ENCODE results near the gene SLIT1.
A peak's percentile ranks its signal among the peaks of the same experiment; 100 is the strongest.
"Not testable (repeated sequence)": the region's sequence is repeated elsewhere in the genome, so short reads cannot be mapped to it uniquely, and the experiment has no call there.

Gene SLIT1

GRCh38 chr10:97042716-97043562 lies 142.8 kb downstream of the SLIT1 start:
- DNase-seq (ENCODE audit: low spot score) = no peak

- DNase-seq (ENCODE audit: low spot score) = no peak
These were observed 143.7 kb downstream of the SLIT1 start for GRCh38 chr10:97042081-97042480.

GRCh38 chr10:97040706-97041105 lies 145.1 kb downstream of the SLIT1 start:
- DNase-seq (ENCODE audit: low spot score) = no peak

DNA sequence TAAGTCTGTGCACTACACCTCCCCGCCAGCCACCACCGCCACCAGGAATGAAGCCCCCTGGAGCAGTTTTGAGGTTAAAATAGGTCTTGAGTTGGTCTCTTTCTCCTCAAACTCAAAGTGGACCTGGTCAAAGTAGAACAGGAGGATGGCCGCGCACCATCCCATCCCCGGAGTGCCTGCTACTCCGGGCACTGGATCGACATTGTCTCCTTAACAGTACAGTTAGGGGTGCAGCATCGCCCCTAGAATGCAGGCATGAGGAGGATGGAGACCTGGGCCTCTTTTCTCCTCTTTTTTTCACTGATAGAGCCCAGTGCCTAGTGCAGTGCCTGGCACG lies 145.5 kb downstream of the SLIT1 start:
- no peak for DNase-seq (ENCODE audit: low spot score)

DNA sequence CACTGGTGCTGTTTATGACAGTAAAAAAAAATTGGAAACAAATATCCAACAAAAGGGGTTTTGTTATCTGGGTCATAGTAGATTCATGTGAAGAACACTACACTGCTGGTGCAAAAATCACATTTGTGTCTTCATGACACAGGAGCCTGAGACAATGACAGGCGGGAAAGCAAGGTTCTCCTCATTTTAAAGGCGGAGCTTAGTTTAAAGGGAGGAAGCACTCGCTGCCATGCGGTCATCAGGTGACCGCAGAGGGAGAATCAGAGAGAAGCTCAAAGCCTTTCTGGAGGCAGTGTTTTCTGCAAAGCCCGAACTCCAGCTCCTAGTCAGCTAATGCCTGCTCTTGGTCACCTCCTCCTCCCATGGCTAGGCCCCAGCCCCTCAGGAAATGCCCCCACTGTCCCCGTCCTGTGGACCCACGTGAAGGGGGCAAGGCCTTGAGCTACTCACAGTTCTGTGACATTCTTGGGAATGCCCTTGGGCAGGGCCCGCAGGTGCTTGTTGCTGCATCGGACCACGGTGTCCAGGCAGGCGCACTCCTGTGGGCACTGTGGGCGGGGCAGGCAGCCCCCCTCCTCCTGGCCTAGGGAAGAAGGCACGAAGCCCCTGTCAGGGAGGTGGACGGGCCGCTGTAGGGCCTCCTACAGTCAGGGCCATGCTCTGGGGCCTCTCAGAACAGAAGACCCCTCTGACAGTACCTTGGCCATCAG lies 146.1 kb downstream of the SLIT1 start:
- no peak for DNase-seq (ENCODE audit: low spot score)

GRCh38 chr10:97038688-97039087 lies 147.1 kb downstream of the SLIT1 start:
- no peak for DNase-seq (ENCODE audit: low spot score)

GRCh38 chr10:97037365-97038361 lies 148.1 kb downstream of the SLIT1 start:
- DNase-seq (ENCODE audit: low spot score) = peak; percentile 86

DNA sequence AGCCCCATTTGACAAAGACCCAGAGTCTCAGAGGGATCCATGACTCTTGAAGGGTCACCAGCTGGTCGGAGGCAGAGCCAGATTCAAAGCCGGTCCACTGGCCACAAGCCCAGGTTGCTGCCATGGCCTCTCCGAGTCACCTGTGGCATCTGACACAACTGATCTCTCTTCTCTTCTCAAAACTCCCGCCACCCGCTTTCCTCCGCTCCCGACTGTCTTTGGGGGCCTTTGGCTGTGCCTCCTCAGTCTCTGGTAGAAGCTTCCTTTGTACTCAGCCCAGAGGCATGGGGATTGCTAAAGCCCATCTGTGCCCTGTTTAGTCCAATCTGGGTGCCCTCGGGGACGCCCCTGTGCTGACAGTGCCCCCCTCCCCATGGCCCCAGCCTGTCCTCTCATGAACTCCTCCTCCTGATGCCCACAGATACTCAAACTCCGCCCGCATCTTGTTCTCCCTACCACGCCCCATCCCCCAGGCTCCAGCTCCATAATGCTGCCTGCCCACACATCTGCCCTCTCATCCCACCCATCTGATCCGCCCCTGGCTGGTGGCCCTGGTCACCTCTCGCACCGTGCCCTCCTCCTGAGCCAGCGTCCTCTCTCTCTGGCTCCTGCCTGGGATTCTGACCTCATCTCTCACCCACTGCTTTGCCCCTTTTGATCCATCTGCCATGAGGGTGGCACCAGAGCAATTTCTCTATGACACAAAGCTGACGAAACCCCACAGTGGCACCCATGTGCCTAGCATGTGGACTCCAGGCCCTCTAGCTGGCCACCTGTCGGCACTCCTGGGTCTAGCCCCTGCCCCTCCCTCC lies 150.6 kb downstream of the SLIT1 start:
- no peak for DNase-seq (ENCODE audit: low spot score)

DNA sequence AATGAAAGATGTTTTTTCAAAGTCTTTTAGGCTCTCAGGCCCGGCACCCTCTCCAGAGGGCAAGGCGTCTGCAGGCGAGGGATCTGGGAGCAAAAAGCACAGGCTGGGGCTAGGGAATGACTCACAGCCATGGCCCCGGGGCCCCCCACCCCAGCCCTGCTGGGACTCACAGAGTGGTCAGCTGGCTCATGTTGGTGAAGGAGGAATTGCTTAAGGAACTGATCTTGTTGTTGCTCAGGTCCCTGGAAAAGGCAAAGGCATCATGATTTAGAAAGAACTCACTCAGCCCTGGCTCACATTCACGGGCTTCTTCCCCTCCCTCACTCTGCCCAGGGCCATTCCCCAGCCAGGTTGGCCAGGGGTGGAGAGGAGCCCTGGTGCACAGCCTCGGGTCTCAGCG lies 151.5 kb downstream of the SLIT1 start:
- DNase-seq (ENCODE audit: low spot score) = no peak

- DNase-seq (ENCODE audit: low spot score) = not testable (repeated sequence)
These were observed 151.9 kb downstream of the SLIT1 start for GRCh38 chr10:97033841-97034240.

DNA sequence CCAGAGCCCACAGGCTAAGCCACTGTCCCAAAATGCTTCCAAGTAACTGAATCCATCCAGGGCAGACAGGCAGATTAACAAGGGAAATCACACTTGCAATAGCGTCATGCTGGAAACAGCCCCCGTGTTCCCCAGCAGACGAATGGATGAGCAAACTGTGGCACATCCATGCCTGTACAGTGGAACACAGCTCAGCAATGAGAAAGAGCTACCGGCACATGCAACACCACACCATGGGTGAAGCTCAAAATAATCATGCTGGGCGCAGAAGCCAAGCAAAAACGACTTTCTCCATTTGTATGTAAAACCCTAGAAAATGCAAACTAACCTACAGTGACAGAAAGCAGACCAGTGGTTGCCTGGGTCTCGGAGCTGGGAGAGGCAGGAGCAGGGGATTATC lies 153.1 kb downstream of the SLIT1 start:
- DNase-seq (ENCODE audit: low spot score) = no peak

DNA sequence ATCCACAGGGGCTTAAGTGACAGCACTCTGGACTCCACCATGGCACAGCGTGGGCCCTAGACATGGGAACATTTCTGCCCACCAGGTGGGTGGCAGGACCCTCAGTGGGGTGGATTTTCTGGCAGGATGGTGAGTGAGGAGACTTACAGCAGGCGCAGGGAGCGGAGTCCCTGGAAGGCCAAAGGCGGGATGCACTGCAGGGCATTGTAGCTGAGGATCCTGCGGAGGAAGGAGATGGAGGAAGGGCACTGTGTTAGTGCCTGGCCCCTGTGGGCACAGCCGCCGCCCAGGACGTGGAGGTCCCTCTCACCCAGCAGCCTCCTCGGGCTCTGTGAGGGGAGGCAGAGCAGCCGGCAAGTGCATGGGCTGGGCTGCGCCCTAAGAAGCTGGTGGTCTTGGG lies 154.3 kb downstream of the SLIT1 start:
- no peak for DNase-seq (ENCODE audit: low spot score)

DNA sequence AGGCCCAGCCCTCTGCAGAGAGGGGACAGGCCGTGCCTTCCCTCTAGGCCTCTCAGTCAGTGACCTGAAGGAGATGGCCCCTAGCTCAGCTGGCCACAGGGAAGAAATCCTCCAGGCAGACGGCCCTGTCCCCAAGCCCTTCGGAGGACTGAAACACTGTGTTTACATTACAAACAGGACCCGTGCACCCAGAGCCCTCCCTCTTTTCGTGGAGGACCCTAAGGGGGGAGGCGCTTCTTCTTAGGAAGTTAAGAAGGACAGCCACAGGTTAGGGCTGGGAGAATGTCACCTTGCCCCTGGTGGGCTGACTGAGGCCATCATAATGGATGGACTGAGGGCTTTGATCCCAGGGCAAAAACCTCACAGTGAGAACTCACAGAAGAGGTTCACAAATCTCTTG lies 154.9 kb downstream of the SLIT1 start:
- DNase-seq (ENCODE audit: low spot score) = no peak

- no peak for DNase-seq (ENCODE audit: low spot score)
These were observed 156.5 kb downstream of the SLIT1 start for GRCh38 chr10:97029271-97029670.

DNA sequence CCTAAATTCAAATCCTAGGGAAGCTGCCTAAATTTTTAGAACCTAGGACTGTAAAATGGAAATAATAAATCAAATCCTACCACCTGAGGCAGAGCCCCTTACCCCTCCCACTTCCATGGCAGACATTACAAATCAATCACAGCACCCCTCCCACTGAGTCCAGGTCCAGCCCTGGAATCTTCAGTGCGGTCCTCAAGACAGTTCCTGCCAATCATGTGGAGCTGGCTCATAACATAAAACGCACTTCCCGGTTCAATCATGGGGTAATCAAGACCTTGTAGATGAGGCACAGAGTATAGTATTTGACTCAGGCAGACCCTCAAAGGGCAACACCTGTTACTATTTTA lies 157.0 kb downstream of the SLIT1 start:
- DNase-seq (ENCODE audit: low spot score) = no peak

DNA sequence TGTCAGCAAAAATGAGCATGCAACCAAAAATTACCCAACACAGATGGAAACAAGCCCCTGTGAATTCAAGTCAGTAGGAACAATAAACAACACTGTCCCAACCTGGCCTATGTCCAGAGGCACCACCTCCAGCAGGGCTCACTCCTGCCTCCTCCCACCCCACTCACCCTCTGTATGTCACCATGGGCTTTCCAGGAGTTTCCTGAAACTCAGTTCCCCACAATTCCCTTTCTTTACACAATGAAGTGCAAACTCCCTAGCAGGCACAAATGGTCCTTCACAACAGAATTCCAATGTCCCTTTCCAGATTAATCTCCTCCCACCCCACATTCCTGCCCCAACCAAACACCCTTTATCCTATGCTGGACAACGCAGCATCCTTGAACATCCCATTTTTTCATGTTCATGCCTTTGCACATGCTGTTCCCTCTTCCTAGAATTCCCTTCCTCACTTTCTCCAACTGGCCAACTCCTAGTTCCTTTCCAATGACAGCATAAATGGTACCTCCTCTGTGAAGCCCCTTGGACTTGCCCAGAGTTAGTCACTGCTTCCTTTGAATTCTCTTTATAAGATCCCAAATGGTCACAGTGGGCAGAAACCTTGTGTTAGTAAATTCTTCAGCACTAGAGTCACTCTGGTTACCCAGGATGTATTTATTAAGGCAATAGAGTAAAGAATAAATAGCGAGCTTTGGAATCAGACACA lies 157.5 kb downstream of the SLIT1 start:
- DNase-seq (ENCODE audit: low spot score) = no peak

DNA sequence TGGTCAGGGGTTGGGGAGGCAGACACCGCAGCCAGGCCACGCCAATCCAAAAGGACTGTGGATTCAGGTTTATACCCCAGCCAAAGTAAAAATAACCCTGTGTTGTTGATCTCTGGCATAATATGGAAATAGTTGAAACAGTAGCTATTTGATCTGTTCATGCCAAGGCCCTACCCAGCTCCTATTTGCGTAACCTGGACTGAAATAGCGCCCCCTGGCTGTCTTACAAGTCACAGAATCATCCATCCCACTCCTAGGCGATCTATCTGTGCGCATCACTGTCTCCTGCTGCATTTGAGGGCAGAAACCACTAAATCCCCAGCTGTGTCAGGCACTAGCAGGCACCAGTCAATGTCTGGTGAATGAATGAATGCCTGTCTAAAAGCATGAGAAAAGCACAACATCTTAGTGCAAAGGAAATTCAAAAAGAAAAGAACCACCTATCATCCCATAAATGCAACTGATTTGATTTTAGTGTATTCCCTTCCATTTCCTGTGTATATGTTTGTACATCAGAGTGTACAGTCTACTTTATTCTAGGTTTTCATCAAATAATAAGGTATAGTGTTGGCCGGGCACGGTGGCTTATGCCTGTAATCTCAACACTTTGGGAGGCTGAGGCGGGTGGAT lies 160.0 kb downstream of the SLIT1 start:
- DNase-seq (ENCODE audit: low spot score) = peak; percentile 84

- DNase-seq (ENCODE audit: low spot score) = no peak
These were observed 161.3 kb downstream of the SLIT1 start for GRCh38 chr10:97024168-97025073.

DNA sequence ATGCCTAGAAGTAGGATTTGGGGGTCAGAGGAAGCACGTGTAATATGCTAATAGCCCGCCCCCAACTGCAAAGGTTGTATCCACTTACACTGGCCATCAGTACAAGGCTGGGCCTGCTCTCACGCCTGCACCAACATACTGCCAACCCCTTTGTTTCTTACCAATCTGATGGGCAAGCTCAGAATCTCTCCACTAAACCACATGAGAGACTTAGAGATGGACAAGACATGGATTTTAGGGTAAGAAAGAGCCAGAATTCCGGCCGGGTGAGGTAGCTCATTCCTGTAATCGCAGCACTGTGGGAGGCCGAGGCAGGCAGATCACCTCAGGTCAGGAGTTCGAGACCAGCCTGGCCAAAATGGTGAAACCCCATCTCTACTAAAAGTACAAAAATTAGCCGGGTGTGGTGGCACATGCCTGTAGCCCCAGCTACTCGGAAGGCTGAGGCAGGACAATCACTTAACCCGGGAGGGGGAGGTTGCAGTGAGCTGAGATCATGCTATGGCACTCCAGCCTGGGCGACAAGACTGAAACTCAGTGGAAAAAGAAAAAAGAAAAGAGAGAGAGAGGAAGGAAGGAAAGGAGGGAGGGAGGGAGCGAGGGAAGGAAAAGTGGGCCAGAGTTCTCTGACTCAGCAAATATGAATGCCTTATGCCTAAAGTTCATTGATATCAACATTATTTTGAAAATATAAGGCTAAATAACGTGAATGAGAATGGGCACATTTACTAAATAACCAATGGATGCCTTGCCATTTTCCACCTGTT lies 162.2 kb downstream of the SLIT1 start:
- DNase-seq (ENCODE audit: low spot score) = no peak

Measured in HuH-7 (cell line).